Activated naive CD8-positive, alpha-beta T cell (primary cell): ENCODE data around the gene GYS2.

Source experiments
- H3K27ac Mint-ChIP-seq: one replicate; pipeline ENCODE4 v1.8.0; 2021; ENCODE audit warnings: mixed read lengths
- H3K27me3 Mint-ChIP-seq: one replicate; pipeline ENCODE4 v1.8.0; 2021; ENCODE audit warnings: mixed read lengths
- H3K36me3 Mint-ChIP-seq: one replicate; pipeline ENCODE4 v1.8.0; 2021; ENCODE audit warnings: mixed read lengths
- H3K4me1 Mint-ChIP-seq: one replicate; pipeline ENCODE4 v1.8.0; 2021; ENCODE audit warnings: low read depth, mixed read lengths
- H3K4me3 Mint-ChIP-seq: one replicate; pipeline ENCODE4 v1.8.0; 2021; ENCODE audit warnings: mild to moderate bottlenecking, mixed read lengths
- H3K9me3 Mint-ChIP-seq: one replicate; pipeline ENCODE4 v1.8.0; 2021; ENCODE audit warnings: low read depth, mixed read lengths

The GYS2 gene

GRCh38 chr12:21552635-21553328 is 51.9 kb downstream of the GYS2 start:
- Mint-ChIP-seq H3K36me3 (peaks cover 6% of the 10 kb centered on the region), H3K27me3 (no peaks in the 10 kb centered on the region), H3K9me3 (no peaks in the 10 kb centered on the region), H3K4me1 (no peaks in the 10 kb centered on the region), H3K4me3 (no peak overlapping the region), H3K27ac (no peak overlapping the region)

- no peaks in the 10 kb centered on the region for H3K9me3 Mint-ChIP-seq
- no peak overlapping the region for H3K4me3 Mint-ChIP-seq
- H3K4me1 Mint-ChIP-seq: no peaks in the 10 kb centered on the region
- peaks cover 6% of the 10 kb centered on the region for H3K36me3 Mint-ChIP-seq
- no peaks in the 10 kb centered on the region for H3K27me3 Mint-ChIP-seq
- no peak overlapping the region for H3K27ac Mint-ChIP-seq
Observed at GRCh38 chr12:21551841-21552465, 52.7 kb downstream of the GYS2 start.

- no peak overlapping the region for H3K27ac Mint-ChIP-seq
- H3K4me1 Mint-ChIP-seq: no peaks in the 10 kb centered on the region
- H3K9me3 Mint-ChIP-seq: no peaks in the 10 kb centered on the region
- H3K27me3 Mint-ChIP-seq: no peaks in the 10 kb centered on the region
- H3K4me3 Mint-ChIP-seq: no peak overlapping the region
- H3K36me3 Mint-ChIP-seq: peaks cover 3% of the 10 kb centered on the region
Observed at GRCh38 chr12:21547437-21547836, 57.2 kb downstream of the GYS2 start.

GRCh38 chr12:21546716-21547115 is 57.9 kb downstream of the GYS2 start:
- Mint-ChIP-seq H3K27ac (no peak overlapping the region), H3K4me1 (no peaks in the 10 kb centered on the region), H3K36me3 (peaks cover 3% of the 10 kb centered on the region), H3K27me3 (no peaks in the 10 kb centered on the region), H3K4me3 (no peak overlapping the region), H3K9me3 (no peaks in the 10 kb centered on the region)

- H3K27ac Mint-ChIP-seq: no peak overlapping the region
- H3K36me3 Mint-ChIP-seq: peaks cover 3% of the 10 kb centered on the region
- no peaks in the 10 kb centered on the region for H3K9me3 Mint-ChIP-seq
- no peaks in the 10 kb centered on the region for H3K4me1 Mint-ChIP-seq
- H3K4me3 Mint-ChIP-seq: no peak overlapping the region
- H3K27me3 Mint-ChIP-seq: no peaks in the 10 kb centered on the region
Observed at GRCh38 chr12:21545557-21545956, 59.1 kb downstream of the GYS2 start.

- Mint-ChIP-seq H3K27ac (no peak overlapping the region), H3K4me3 (no peak overlapping the region), H3K4me1 (no peaks in the 10 kb centered on the region), H3K36me3 (peaks cover 3% of the 10 kb centered on the region), H3K27me3 (no peaks in the 10 kb centered on the region), H3K9me3 (no peaks in the 10 kb centered on the region)
Observed at GRCh38 chr12:21543151-21543550, 61.5 kb downstream of the GYS2 start.

GRCh38 chr12:21542403-21542802 is 62.2 kb downstream of the GYS2 start:
- Mint-ChIP-seq H3K36me3 (peaks cover 3% of the 10 kb centered on the region), H3K4me1 (no peaks in the 10 kb centered on the region), H3K4me3 (no peak overlapping the region), H3K9me3 (no peaks in the 10 kb centered on the region), H3K27ac (no peak overlapping the region), H3K27me3 (no peaks in the 10 kb centered on the region)

GRCh38 chr12:21541773-21542172 is 62.9 kb downstream of the GYS2 start:
- H3K36me3 Mint-ChIP-seq: peaks cover 3% of the 10 kb centered on the region
- no peaks in the 10 kb centered on the region for H3K27me3 Mint-ChIP-seq
- H3K4me1 Mint-ChIP-seq: no peaks in the 10 kb centered on the region
- no peak overlapping the region for H3K4me3 Mint-ChIP-seq
- no peak overlapping the region for H3K27ac Mint-ChIP-seq
- no peaks in the 10 kb centered on the region for H3K9me3 Mint-ChIP-seq

GRCh38 chr12:21539797-21540196 is 64.8 kb downstream of the GYS2 start:
- H3K36me3 Mint-ChIP-seq: peaks cover 3% of the 10 kb centered on the region
- H3K27ac Mint-ChIP-seq: no peak overlapping the region
- no peaks in the 10 kb centered on the region for H3K4me1 Mint-ChIP-seq
- no peaks in the 10 kb centered on the region for H3K9me3 Mint-ChIP-seq
- no peaks in the 10 kb centered on the region for H3K27me3 Mint-ChIP-seq
- no peak overlapping the region for H3K4me3 Mint-ChIP-seq

GRCh38 chr12:21538061-21538653 is 66.5 kb downstream of the GYS2 start:
- peaks cover 3% of the 10 kb centered on the region for H3K36me3 Mint-ChIP-seq
- no peaks in the 10 kb centered on the region for H3K9me3 Mint-ChIP-seq
- H3K27ac Mint-ChIP-seq: no peak overlapping the region
- H3K27me3 Mint-ChIP-seq: peaks cover under 1% of the 10 kb centered on the region
- no peak overlapping the region for H3K4me3 Mint-ChIP-seq
- H3K4me1 Mint-ChIP-seq: no peaks in the 10 kb centered on the region

- H3K4me3 Mint-ChIP-seq: no peak overlapping the region
- H3K36me3 Mint-ChIP-seq: peaks cover 3% of the 10 kb centered on the region
- peaks cover 25% of the 10 kb centered on the region for H3K27me3 Mint-ChIP-seq
- H3K9me3 Mint-ChIP-seq: peaks cover 6% of the 10 kb centered on the region
- H3K27ac Mint-ChIP-seq: no peak overlapping the region
- peaks cover 8% of the 10 kb centered on the region for H3K4me1 Mint-ChIP-seq
Observed at GRCh38 chr12:21529456-21529855, 75.2 kb downstream of the GYS2 start.

GRCh38 chr12:21528953-21529352 is 75.7 kb downstream of the GYS2 start:
- H3K4me3 Mint-ChIP-seq: peak overlapping the region; percentile 70
- peaks cover 6% of the 10 kb centered on the region for H3K36me3 Mint-ChIP-seq
- H3K4me1 Mint-ChIP-seq: peaks cover 8% of the 10 kb centered on the region
- H3K9me3 Mint-ChIP-seq: peaks cover 10% of the 10 kb centered on the region
- no peak overlapping the region for H3K27ac Mint-ChIP-seq
- peaks cover 25% of the 10 kb centered on the region for H3K27me3 Mint-ChIP-seq

GRCh38 chr12:21527451-21528180 is 77.0 kb downstream of the GYS2 start:
- Mint-ChIP-seq H3K27ac (no peak overlapping the region), H3K9me3 (peaks cover 10% of the 10 kb centered on the region), H3K36me3 (peaks cover 6% of the 10 kb centered on the region), H3K4me1 (peaks cover 8% of the 10 kb centered on the region), H3K4me3 (peak overlapping the region; percentile 70), H3K27me3 (peaks cover 23% of the 10 kb centered on the region)

- H3K36me3 Mint-ChIP-seq: peaks cover 6% of the 10 kb centered on the region
- H3K27me3 Mint-ChIP-seq: peaks cover 21% of the 10 kb centered on the region
- no peak overlapping the region for H3K27ac Mint-ChIP-seq
- H3K9me3 Mint-ChIP-seq: peaks cover 10% of the 10 kb centered on the region
- peaks cover 8% of the 10 kb centered on the region for H3K4me1 Mint-ChIP-seq
- H3K4me3 Mint-ChIP-seq: peak overlapping the region; percentile 83
Observed at GRCh38 chr12:21526721-21527345, 77.8 kb downstream of the GYS2 start.

GRCh38 chr12:21526053-21526452 is 78.6 kb downstream of the GYS2 start, which contains the start of gene SPX:
Gene SPX (plus strand): TSS chr12:21526296. CDS start chr12:21526473, 177 bp downstream.
- H3K36me3 Mint-ChIP-seq: peaks cover 6% of the 10 kb centered on the region
- H3K4me1 Mint-ChIP-seq: peaks cover 8% of the 10 kb centered on the region
- H3K27ac Mint-ChIP-seq: no peak within 1 kb of the TSS
- peaks cover 10% of the 10 kb centered on the region for H3K9me3 Mint-ChIP-seq
- peak within 1 kb of the TSS; percentile 83 for H3K4me3 Mint-ChIP-seq
- H3K27me3 Mint-ChIP-seq: peaks cover 20% of the 10 kb centered on the region
